Measurements from ENCODE around the gene AHSP. TPM values are rescaled to one million over a fixed set of nuclear protein-coding genes. Genes with fewer than 3 reads are reported as not detected.
"Not testable (repeated sequence)": the region's sequence is repeated elsewhere in the genome, so short reads cannot be mapped to it uniquely, and the experiment has no call there.

Gene AHSP
- total RNA-seq, 4 donors from 2014 or later = not detected

- H3K36me3 ChIP-seq = no peaks in the 10 kb centered on the region
- 77 to 78% methylated on average over 2 of the region's 2 CpGs for WGBS, 2 donors
- H3K27me3 ChIP-seq = no peaks in the 10 kb centered on the region
- H3K4me1 ChIP-seq = no peaks in the 10 kb centered on the region
- no peak overlapping the region for H3K27ac ChIP-seq
- H3K4me3 ChIP-seq = no peak overlapping the region
- TF ChIP-seq EP300 (IDR thresholded peaks at IDR 0.05) (no peak), POLR2A (IDR thresholded peaks at IDR 0.05) (no peak), CTCF (IDR thresholded peaks at IDR 0.05) (no peak)
- H3K9me3 ChIP-seq = no peaks in the 10 kb centered on the region
- no peak for DNase-seq (ENCODE audit: low spot score in 2 of 2)
Measured at GRCh38 chr16:31519759-31520431, 7.8 kb upstream of the AHSP start.

GRCh38 chr16:31521368-31521767 is 6.3 kb upstream of the AHSP start:
- Histone ChIP-seq H3K27me3 (no peaks in the 10 kb centered on the region), H3K9me3 (no peaks in the 10 kb centered on the region), H3K4me1 (no peaks in the 10 kb centered on the region), H3K36me3 (no peaks in the 10 kb centered on the region), H3K27ac (no peak overlapping the region), H3K4me3 (no peak overlapping the region)
- WGBS, 2 donors = 79 to 93% methylated on average over 3 of the region's 3 CpGs
- DNase-seq (ENCODE audit: low spot score in 2 of 2) = no peak
- TF ChIP-seq CTCF (IDR thresholded peaks at IDR 0.05) (no peak), POLR2A (IDR thresholded peaks at IDR 0.05) (no peak), EP300 (IDR thresholded peaks at IDR 0.05) (no peak)

- H3K9me3 ChIP-seq = no peaks in the 10 kb centered on the region
- no peak for TF ChIP-seq POLR2A (IDR thresholded peaks at IDR 0.05)
- no peak for TF ChIP-seq CTCF (IDR thresholded peaks at IDR 0.05)
- TF ChIP-seq EP300 (IDR thresholded peaks at IDR 0.05) = no peak
- no peaks in the 10 kb centered on the region for H3K36me3 ChIP-seq
- no peak for DNase-seq (ENCODE audit: low spot score in 2 of 2)
- no peak overlapping the region for H3K27ac ChIP-seq
- no peak overlapping the region for H3K4me3 ChIP-seq
- 85 to 86% methylated on average over 6 of the region's 6 CpGs for WGBS, 2 donors
- no peaks in the 10 kb centered on the region for H3K27me3 ChIP-seq
- H3K4me1 ChIP-seq = no peaks in the 10 kb centered on the region
Measured at GRCh38 chr16:31522071-31522470, 5.6 kb upstream of the AHSP start.

GRCh38 chr16:31523768-31524167 is 3.9 kb upstream of the AHSP start:
- not testable (repeated sequence) for H3K4me3 ChIP-seq; H3K36me3 ChIP-seq; H3K27me3 ChIP-seq; DNase-seq (ENCODE audit: low spot score in 2 of 2); H3K9me3 ChIP-seq; H3K27ac ChIP-seq; H3K4me1 ChIP-seq
- 60 to 84% methylated on average over 3 to 5 of the region's 6 CpGs for WGBS, 2 donors

GRCh38 chr16:31525113-31525512 is 2.6 kb upstream of the AHSP start:
- Histone ChIP-seq H3K27me3 (peaks cover 0 to 16% of the 10 kb centered on the region in 2 donors), H3K4me3 (no peak overlapping the region), H3K4me1 (peaks cover 0 to 14% (median 0%) of the 10 kb centered on the region in 4 donors), H3K9me3 (no peaks in the 10 kb centered on the region), H3K36me3 (no peaks in the 10 kb centered on the region), H3K27ac (no peak overlapping the region)
- TF ChIP-seq EP300 (IDR thresholded peaks at IDR 0.05) = no peak
- TF ChIP-seq CTCF (IDR thresholded peaks at IDR 0.05) = no peak
- TF ChIP-seq POLR2A (IDR thresholded peaks at IDR 0.05) = no peak
- no peak for DNase-seq (ENCODE audit: low spot score in 2 of 2)
- WGBS, 2 donors = 80 to 95% methylated on average over 3 of the region's 3 CpGs
